ENCODE measurements around the gene PRIM2. TPM values are rescaled to one million over a fixed set of nuclear protein-coding genes. Genes with fewer than 3 reads are reported as not detected.
"Not testable (repeated sequence)": the region's sequence is repeated elsewhere in the genome, so short reads cannot be mapped to it uniquely, and the experiment has no call there.

Gene PRIM2
- total RNA-seq, 2 donors from 2014 or later, result 27.2 to 33.6 TPM

DNA sequence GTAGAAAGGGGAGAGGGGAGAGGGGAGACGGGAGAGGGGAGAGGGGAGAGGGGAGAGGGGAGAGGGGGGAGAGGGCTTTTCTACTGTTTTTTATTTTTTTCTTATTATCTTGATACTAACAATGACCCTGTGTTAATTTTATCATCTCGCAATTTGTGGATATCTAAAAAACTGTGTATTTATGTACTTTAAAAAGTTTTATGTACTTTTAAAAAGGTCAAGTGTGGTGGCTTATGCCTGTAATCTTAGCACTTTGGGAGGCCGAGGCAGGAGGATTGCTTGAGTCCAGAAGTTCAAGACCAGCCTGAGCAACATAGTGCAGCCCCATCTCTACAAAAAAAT, 5.5 kb upstream of the PRIM2 start:
- ATAC-seq (replicated peaks in 1 of 2) (no peak), DNase-seq (no peak)
- H3K36me3 Mint-ChIP-seq (ENCODE audit: insufficient read depth in 2 of 2), result no peaks in the 10 kb centered on the region
- H3K4me1 Mint-ChIP-seq (ENCODE audit: low read depth), result no peaks in the 10 kb centered on the region
- H3K4me3 Mint-ChIP-seq, result no peak overlapping the region
- peaks cover 7% of the 10 kb centered on the region for H3K27me3 Mint-ChIP-seq (ENCODE audit: low read depth)
- no peaks in the 10 kb centered on the region for H3K9me3 Mint-ChIP-seq
- H3K27ac Mint-ChIP-seq, result no peak overlapping the region

DNA sequence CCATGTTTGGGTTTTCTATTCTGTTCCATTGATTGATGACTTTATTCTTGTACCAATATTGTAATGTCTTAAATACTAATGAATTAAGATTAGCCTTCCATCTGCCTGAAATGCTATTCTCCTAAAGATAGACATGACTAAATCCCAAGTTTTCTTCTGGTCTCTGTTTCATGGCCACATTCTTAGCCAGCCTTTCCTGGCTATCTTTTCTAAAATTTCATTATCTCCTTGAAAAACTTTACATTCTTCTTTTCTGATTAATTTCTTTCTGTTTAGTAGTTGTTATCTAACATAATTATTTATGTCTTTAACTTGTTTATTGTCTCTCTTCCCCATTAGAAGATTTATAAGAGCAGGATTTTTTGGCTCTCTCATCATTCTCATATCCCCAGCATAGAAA, 4.4 kb upstream of the PRIM2 start:
- Mint-ChIP-seq H3K27me3 (ENCODE audit: low read depth) (peaks cover 7% of the 10 kb centered on the region), H3K27ac (no peak overlapping the region)
- DNase-seq, result no peak

DNA sequence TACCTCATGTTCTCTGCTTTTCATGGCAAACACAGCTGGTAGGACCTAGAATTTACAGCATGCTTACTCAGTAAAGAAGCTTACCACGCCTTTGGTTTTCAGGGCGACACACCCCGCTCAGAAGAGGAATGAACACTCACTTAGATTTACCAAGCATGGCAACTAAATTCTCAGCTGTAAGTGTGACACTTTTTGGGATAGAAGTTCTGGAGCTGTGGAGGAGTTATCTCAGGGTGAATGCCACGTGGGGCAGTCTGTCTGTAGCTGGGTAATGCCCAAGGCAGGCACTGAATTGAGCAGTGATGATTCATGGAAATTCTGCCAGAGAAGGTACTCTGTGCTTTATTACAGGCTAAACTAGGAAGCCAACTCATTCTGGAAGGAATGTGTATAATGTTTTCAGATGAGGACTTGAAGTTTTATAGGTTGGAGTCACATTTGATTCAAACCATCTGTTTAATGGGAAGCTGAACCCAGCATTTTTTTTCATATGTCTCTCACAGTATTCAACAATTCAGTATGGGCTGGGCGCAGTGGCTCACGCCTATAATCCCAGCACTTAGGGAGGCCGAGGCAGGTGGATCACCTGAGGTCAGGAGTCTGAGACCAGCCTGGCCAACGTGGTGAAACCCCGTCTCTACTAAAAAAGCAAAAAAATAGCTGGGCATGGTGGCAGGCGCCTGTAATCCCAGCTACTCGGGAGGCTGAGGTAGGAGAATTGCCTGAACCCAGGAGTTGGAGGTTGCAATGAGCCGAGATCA, 3.5 kb upstream of the PRIM2 start:
- DNase-seq (no peak), ATAC-seq (replicated peaks in 1 of 2) (no peak)
- peaks cover 7% of the 10 kb centered on the region for H3K27me3 Mint-ChIP-seq (ENCODE audit: low read depth)
- H3K27ac Mint-ChIP-seq, result no peak overlapping the region
- no peaks in the 10 kb centered on the region for H3K9me3 Mint-ChIP-seq
- peaks cover 5% of the 10 kb centered on the region in 2 donors for H3K36me3 Mint-ChIP-seq (ENCODE audit: insufficient read depth in 2 of 2)
- H3K4me1 Mint-ChIP-seq (ENCODE audit: low read depth), result peaks cover 17% of the 10 kb centered on the region
- H3K4me3 Mint-ChIP-seq, result no peak overlapping the region

More for the DNA sequence above, 4.4 kb upstream of the PRIM2 start:
- no peak overlapping the region for H3K4me3 Mint-ChIP-seq
- no peak for ATAC-seq (replicated peaks in 1 of 2)
- H3K9me3 Mint-ChIP-seq, result no peaks in the 10 kb centered on the region
- peaks cover 2 to 3% of the 10 kb centered on the region in 2 donors for H3K36me3 Mint-ChIP-seq (ENCODE audit: insufficient read depth in 2 of 2)
- H3K4me1 Mint-ChIP-seq (ENCODE audit: low read depth), result peaks cover 9% of the 10 kb centered on the region

DNA sequence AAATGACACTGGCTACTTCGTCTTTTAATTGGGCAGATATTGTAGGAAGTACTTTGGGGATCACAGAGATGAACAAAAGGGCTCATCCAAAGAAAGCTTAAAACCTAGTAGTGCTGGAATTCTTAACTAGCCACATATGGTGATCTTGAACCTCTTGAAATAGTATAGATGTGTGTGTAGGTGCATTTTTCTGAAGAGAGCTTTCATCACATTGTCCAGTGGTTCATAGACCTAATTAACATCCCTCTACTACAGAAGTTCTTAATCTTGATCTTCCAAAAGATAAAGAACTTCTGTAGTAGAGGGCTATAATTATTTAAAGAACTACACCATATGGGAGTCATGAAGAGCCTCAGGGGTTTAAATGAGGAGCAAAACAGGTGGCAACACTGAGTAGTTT, 2.3 kb upstream of the PRIM2 start:
- ATAC-seq (replicated peaks in 1 of 2), result no peak

DNA sequence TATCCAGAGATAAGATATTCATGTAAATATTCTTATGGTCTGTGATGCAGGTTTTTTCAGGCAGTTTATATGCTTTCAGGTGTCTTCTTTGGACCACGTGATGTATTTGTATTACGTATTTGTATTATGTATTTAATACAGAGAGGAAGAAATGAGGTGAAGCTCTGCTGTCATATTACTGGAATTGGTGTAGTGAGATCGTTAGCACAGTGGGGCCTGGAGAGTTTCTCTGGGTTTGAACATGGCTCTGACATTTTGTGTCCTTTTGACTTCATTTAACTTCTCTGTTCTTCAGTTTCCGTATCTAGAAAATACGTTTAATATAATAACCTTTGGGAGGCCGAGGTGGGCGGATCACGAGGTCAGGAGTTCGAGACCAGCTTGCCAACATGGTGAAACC, 1.6 kb upstream of the PRIM2 start:
- Mint-ChIP-seq H3K27ac (no peak overlapping the region), H3K9me3 (no peaks in the 10 kb centered on the region), H3K36me3 (ENCODE audit: insufficient read depth in 2 of 2) (peaks cover 15 to 23% of the 10 kb centered on the region in 2 donors), H3K27me3 (ENCODE audit: low read depth) (peaks cover 7% of the 10 kb centered on the region), H3K4me3 (no peak overlapping the region), H3K4me1 (ENCODE audit: low read depth) (peaks cover 37% of the 10 kb centered on the region)
- DNase-seq, result no peak
- ATAC-seq (replicated peaks in 1 of 2), result no peak

More for the DNA sequence above, 2.3 kb upstream of the PRIM2 start:
- Mint-ChIP-seq H3K36me3 (ENCODE audit: insufficient read depth in 2 of 2) (peaks cover 10 to 15% of the 10 kb centered on the region in 2 donors), H3K27me3 (ENCODE audit: low read depth) (peaks cover 7% of the 10 kb centered on the region), H3K4me3 (no peak overlapping the region), H3K4me1 (ENCODE audit: low read depth) (peaks cover 30% of the 10 kb centered on the region), H3K27ac (no peak overlapping the region), H3K9me3 (no peaks in the 10 kb centered on the region)
- no peak for DNase-seq

DNA sequence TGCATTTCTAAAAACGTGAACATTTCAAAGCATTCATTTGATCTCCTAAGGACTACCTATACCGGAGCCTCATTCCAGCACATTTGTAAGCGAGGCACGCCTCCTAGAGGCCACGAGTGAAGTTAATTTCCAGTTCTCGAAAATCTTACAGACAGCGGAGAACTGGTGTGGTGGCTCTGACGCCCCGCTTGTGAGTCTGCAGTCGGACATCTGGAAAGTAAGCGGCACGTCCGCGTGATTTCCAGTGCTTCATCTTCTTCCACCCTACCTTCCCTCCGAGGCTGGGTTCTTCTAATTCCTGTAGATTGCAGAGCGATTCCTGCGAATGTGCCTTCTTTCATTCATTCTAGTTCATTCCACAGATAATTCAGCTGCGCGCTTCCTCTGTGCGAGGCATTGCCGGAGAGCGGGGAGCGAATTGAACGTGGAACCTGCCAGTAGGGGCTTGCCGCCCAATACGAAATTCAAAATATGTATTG, 810 bp upstream of the PRIM2 start:
- Mint-ChIP-seq H3K27ac (peak overlapping the region; percentile 92), H3K36me3 (ENCODE audit: insufficient read depth in 2 of 2) (peaks cover 21 to 29% of the 10 kb centered on the region in 2 donors), H3K4me1 (ENCODE audit: low read depth) (peaks cover 45% of the 10 kb centered on the region), H3K27me3 (ENCODE audit: low read depth) (peaks cover 7% of the 10 kb centered on the region), H3K9me3 (peaks cover 4% of the 10 kb centered on the region in 2 donors), H3K4me3 (peak overlapping the region; percentile 92 to 96)
- peak; percentile 91 for ATAC-seq (replicated peaks in 1 of 2)
- peak; percentile 80 to 81 for DNase-seq

DNA sequence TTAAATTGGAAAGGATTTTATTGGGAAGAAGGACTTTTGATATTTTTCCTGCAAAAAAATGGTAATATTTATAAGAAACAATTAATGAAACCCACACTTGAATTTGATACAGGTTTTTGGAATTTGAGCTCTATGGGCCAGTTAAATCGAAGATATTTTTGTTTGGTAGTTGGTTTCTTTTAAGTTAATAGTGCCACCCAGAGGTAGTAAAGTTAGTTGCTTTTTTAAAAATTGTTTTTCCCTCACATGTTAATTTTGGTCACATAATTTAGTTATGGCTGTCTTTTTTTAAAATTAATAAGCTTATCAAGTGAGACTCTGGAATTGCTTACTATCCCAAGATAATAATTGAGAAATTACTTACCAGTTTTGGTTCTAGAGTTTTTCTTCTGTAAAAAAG, 7.1 kb downstream of the PRIM2 start:
- Mint-ChIP-seq H3K9me3 (peaks cover 13 to 14% of the 10 kb centered on the region in 2 donors), H3K4me3 (no peak overlapping the region), H3K27me3 (ENCODE audit: low read depth) (no peaks in the 10 kb centered on the region), H3K27ac (no peak overlapping the region), H3K4me1 (ENCODE audit: low read depth) (peaks cover 31% of the 10 kb centered on the region), H3K36me3 (ENCODE audit: insufficient read depth in 2 of 2) (peaks cover 34 to 69% of the 10 kb centered on the region in 2 donors)
- ATAC-seq (replicated peaks in 1 of 2) (no peak), DNase-seq (no peak)

DNA sequence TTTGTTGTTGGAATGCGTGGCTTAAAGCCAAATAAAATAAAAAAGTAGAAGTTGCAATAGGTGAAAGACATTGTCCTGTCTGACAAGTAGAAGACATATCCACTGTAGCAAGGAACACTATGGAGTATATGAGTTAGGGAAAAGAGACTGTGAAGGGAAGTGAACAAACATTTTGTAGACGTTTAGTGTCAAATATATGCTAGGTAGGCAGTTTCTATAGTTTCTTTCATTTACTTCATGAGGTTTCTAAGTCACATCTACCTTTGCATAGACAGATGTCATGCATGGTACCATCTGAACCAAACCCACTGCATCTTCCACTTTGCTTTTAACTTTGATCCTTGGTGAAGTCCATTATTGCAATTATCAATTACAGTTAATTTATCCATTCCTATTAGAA, 9.9 kb downstream of the PRIM2 start:
- peaks cover 5% of the 10 kb centered on the region for H3K4me1 Mint-ChIP-seq (ENCODE audit: low read depth)
- H3K4me3 Mint-ChIP-seq, result no peak overlapping the region
- H3K27ac Mint-ChIP-seq, result no peak overlapping the region
- peaks cover 31 to 67% of the 10 kb centered on the region in 2 donors for H3K36me3 Mint-ChIP-seq (ENCODE audit: insufficient read depth in 2 of 2)
- H3K9me3 Mint-ChIP-seq, result peaks cover 8 to 10% of the 10 kb centered on the region in 2 donors
- no peak for ATAC-seq (replicated peaks in 1 of 2)
- no peaks in the 10 kb centered on the region for H3K27me3 Mint-ChIP-seq (ENCODE audit: low read depth)
- no peak for DNase-seq

DNA sequence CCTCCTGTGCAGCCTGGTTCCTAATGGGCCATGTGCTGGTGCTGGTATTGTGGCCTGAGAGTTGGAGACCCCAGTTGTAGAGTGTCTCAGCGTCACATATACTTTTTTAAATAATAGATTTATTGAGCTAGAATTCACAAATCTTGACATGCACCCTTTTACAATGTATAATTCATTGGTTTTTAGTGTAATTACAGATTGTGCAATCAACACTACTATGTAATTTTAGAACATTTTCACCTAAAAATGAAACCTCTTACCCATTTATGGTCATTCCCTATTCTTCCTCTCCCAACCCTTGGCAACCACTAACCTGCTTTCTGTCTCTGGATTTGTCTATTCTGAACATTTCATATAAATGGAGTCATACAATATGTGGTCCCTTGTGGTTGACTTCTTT, 10.6 kb downstream of the PRIM2 start:
- H3K9me3 Mint-ChIP-seq, result peaks cover 8 to 12% of the 10 kb centered on the region in 2 donors
- DNase-seq, result no peak
- no peak overlapping the region for H3K4me3 Mint-ChIP-seq
- H3K27ac Mint-ChIP-seq, result no peak overlapping the region
- peaks cover 4% of the 10 kb centered on the region for H3K4me1 Mint-ChIP-seq (ENCODE audit: low read depth)
- no peaks in the 10 kb centered on the region for H3K27me3 Mint-ChIP-seq (ENCODE audit: low read depth)
- no peak for ATAC-seq (replicated peaks in 1 of 2)
- H3K36me3 Mint-ChIP-seq (ENCODE audit: insufficient read depth in 2 of 2), result peaks cover 29 to 67% of the 10 kb centered on the region in 2 donors

DNA sequence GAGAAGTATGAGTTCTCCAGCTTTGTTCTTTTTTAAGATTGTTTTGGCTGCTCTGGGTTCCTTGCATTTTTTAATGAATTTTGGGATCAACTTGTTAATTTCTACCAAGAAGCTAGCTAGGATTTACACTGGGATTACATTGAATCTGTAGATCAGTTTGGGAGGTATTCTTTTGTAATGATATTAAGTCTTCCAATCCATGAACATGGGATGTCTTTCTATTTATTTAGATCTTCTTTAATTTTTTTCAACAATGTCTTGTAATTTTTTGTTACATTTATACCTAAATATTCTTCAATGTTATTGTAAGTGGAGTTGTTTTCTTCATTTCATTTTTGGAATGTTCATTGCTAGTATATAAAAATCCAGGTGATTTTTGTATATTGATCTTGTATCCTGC, 12.5 kb downstream of the PRIM2 start:
- Mint-ChIP-seq H3K4me1 (ENCODE audit: low read depth) (no peaks in the 10 kb centered on the region), H3K27ac (no peak overlapping the region), H3K27me3 (ENCODE audit: low read depth) (no peaks in the 10 kb centered on the region), H3K9me3 (peaks cover 10 to 16% of the 10 kb centered on the region in 2 donors), H3K4me3 (no peak overlapping the region), H3K36me3 (ENCODE audit: insufficient read depth in 2 of 2) (peaks cover 35 to 76% of the 10 kb centered on the region in 2 donors)
- no peak for DNase-seq
- no peak for ATAC-seq (replicated peaks in 1 of 2)

DNA sequence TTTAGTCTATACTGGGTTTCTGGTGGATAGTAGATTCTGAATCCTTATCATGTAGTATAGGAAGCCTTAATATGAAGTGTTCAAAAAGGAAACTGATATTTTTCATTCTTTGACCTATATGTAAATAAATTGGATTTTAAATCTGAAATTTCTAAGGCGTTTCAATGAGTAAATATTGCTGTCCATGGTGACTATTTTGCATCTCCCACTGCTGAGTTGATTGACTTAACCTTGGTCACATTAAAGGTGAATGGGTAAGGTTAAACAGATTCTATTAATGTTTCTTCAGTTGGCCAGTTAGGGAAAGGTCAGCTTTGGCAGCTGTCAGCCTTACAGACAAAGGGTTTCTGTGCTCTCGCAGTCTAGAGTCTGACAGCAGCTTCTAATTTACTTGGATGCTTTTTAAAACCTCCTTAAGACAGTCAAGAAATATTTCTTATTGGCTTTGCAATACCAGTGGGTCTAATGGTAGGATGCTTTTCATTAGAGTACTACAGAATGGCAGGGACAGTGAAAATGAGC, 24.8 kb downstream of the PRIM2 start:
- Mint-ChIP-seq H3K4me1 (ENCODE audit: low read depth) (peaks cover 7% of the 10 kb centered on the region), H3K27ac (no peak overlapping the region)
- no peak for ATAC-seq (replicated peaks in 1 of 2)

DNA sequence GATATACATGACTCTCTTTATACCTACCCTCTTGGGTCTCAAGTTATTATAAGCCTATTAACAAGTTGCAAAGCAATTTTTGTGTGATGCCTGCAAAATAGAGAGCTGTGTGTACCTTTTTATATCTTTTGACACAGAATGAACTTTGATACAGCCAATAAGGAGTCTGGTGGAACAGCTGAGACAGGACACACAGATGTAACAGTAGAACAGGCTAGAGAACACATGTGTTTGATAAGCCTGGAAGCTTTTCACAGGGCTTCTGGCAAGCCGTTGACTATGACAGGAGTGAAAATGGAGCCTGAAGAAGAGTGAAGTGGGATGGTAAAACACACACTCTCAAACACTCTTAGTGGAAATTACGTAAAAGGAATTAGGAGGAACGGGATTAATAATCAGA, 25.9 kb downstream of the PRIM2 start:
- ATAC-seq (replicated peaks in 1 of 2); H3K27me3 Mint-ChIP-seq (ENCODE audit: low read depth); H3K27ac Mint-ChIP-seq; H3K36me3 Mint-ChIP-seq (ENCODE audit: insufficient read depth in 2 of 2); DNase-seq; H3K4me3 Mint-ChIP-seq; H3K9me3 Mint-ChIP-seq: not testable (repeated sequence)
- peaks cover 16% of the 10 kb centered on the region for H3K4me1 Mint-ChIP-seq (ENCODE audit: low read depth)

More for the DNA sequence above, 24.8 kb downstream of the PRIM2 start:
- Mint-ChIP-seq H3K27me3 (ENCODE audit: low read depth) (no peaks in the 10 kb centered on the region), H3K36me3 (ENCODE audit: insufficient read depth in 2 of 2) (peaks cover 2 to 6% of the 10 kb centered on the region in 2 donors), H3K4me3 (no peak overlapping the region), H3K9me3 (peaks cover 3% of the 10 kb centered on the region in 2 donors)
- no peak for DNase-seq

DNA sequence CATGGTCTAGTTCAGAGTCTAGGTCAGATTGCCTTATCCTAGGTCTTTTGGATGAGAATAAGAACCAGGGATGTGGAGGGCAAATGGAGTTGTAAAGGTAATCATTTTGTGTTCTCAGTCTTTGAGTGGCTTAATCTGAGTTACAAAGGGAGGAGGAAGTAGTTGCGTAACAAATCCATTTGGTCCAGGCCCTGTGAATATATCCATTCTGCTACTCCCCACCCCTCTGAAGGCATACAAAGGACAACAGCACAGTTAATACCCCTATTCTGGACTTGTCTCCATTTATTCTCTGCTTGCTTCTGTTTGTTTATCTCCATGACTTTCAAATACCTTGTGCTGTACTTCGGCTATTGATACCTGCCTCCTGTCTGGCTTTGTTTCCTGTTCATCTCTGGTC, 29.3 kb downstream of the PRIM2 start:
- H3K36me3 Mint-ChIP-seq (ENCODE audit: insufficient read depth in 2 of 2); H3K4me3 Mint-ChIP-seq: not testable (repeated sequence)

More for the DNA sequence above, 29.3 kb downstream of the PRIM2 start:
- not testable (repeated sequence) for H3K27me3 Mint-ChIP-seq (ENCODE audit: low read depth); DNase-seq; H3K9me3 Mint-ChIP-seq; H3K27ac Mint-ChIP-seq; ATAC-seq (replicated peaks in 1 of 2)
- H3K4me1 Mint-ChIP-seq (ENCODE audit: low read depth), result peaks cover 23% of the 10 kb centered on the region

Measured in activated T-cell treated with anti-CD3 and anti-CD28 coated beads, Interleukin-2, amount 50 U/mL, for 72 hours (primary cell).